8988T (cell line): Measurements from ENCODE around the gene SP140L.
"Not testable (repeated sequence)": the region's sequence is repeated elsewhere in the genome, so short reads cannot be mapped to it uniquely, and the experiment has no call there.

ENCODE experiments used
- DNase-seq: peaks from one replicate; pipeline ENCODE4 v3.0.0; 2011

SP140L gene

GRCh38 chr2:230384986-230385385, 58.0 kb downstream of the SP140L start:
- no peak for DNase-seq

- DNase-seq = no peak
Measured at GRCh38 chr2:230394301-230394700, 67.3 kb downstream of the SP140L start.

GRCh38 chr2:230398698-230399097, 71.7 kb downstream of the SP140L start:
- not testable (repeated sequence) for DNase-seq

- no peak for DNase-seq
Measured at GRCh38 chr2:230400041-230400440, 73.0 kb downstream of the SP140L start.

- DNase-seq = no peak
Measured at GRCh38 chr2:230400454-230400853, 73.5 kb downstream of the SP140L start.

GRCh38 chr2:230401026-230401425, 74.0 kb downstream of the SP140L start:
- DNase-seq = not testable (repeated sequence)

- no peak for DNase-seq
Measured at GRCh38 chr2:230403746-230404145, 76.8 kb downstream of the SP140L start.

GRCh38 chr2:230405824-230406223, 78.8 kb downstream of the SP140L start:
- DNase-seq = no peak

- DNase-seq = no peak
Measured at GRCh38 chr2:230408244-230408842, 81.3 kb downstream of the SP140L start.

GRCh38 chr2:230409316-230409715, 82.3 kb downstream of the SP140L start:
- not testable (repeated sequence) for DNase-seq

GRCh38 chr2:230410263-230410662, 83.3 kb downstream of the SP140L start:
- DNase-seq = no peak

- DNase-seq = no peak
Measured at GRCh38 chr2:230410861-230411569, 84.0 kb downstream of the SP140L start.

GRCh38 chr2:230411570-230412370, 84.8 kb downstream of the SP140L start:
- DNase-seq = peak; percentile 81

GRCh38 chr2:230412371-230412711, 85.3 kb downstream of the SP140L start:
- no peak for DNase-seq

GRCh38 chr2:230412846-230413245, 85.9 kb downstream of the SP140L start:
- DNase-seq = no peak

GRCh38 chr2:230413479-230413878, 86.5 kb downstream of the SP140L start:
- no peak for DNase-seq

GRCh38 chr2:230414302-230414701, 87.3 kb downstream of the SP140L start:
- DNase-seq = no peak

GRCh38 chr2:230416061-230416721, 89.2 kb downstream of the SP140L start, which contains the start of gene SP100:
Gene SP100, plus strand, starts transcription at chr2:230416201. Its CDS starts 96 bp downstream, at chr2:230416297.
- DNase-seq = peak; percentile 50

- DNase-seq = no peak
Measured at GRCh38 chr2:230417436-230417835, 90.4 kb downstream of the SP140L start.

GRCh38 chr2:230418341-230419016, 91.5 kb downstream of the SP140L start:
- DNase-seq = no peak

- no peak for DNase-seq
Measured at GRCh38 chr2:230419181-230419580, 92.2 kb downstream of the SP140L start.

GRCh38 chr2:230422149-230422548, 95.2 kb downstream of the SP140L start:
- DNase-seq = no peak
